ENCODE data around the gene DIRAS1.

The DIRAS1 gene, protein sequence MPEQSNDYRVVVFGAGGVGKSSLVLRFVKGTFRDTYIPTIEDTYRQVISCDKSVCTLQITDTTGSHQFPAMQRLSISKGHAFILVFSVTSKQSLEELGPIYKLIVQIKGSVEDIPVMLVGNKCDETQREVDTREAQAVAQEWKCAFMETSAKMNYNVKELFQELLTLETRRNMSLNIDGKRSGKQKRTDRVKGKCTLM

DNA sequence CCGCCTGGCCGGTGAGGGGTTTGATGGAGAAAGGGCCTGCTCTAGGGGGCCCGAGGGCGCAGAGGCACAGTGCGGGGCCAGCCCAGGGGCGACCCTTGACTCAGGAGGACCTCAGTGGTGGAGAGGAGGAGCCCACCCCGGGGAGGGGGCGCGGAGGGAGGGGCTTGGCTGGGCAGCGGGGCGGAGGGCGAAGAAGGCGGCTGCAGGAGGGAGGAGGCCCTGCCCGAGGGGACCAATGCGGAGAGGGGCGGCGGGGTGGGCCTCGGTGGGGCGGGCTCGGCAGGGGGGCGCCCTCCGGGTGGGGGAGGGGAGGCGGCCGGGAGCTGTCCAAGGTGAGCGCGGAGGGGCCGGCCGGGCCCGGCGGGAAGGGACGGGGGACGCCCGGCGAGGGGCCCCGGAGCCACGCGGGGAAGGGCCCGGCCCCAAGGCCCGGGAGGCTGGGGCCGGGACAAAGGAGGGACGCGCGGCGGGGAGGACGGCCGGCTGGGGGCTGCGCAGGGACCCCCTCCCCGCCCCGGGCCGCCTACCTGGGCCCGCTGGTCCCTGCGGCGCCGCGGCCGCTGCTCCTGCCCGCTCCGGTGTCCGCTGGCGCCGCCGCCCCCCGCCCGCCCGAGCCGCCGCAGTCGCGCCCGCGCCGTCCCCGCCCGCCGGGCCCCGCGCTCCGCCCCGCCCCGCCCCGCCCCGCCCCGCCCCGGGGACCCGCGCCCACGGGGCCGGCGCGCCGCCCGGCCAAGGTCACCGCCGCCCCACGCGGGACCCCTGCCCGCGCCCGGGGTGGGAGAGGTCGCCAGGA is at the start of gene DIRAS1:
Gene DIRAS1, minus strand, starts transcription at position 596 of the 793 bp plus-strand sequence. CDS start 3,566 bp downstream, outside the sequence.
- TF ChIP-seq, protein P1, sequence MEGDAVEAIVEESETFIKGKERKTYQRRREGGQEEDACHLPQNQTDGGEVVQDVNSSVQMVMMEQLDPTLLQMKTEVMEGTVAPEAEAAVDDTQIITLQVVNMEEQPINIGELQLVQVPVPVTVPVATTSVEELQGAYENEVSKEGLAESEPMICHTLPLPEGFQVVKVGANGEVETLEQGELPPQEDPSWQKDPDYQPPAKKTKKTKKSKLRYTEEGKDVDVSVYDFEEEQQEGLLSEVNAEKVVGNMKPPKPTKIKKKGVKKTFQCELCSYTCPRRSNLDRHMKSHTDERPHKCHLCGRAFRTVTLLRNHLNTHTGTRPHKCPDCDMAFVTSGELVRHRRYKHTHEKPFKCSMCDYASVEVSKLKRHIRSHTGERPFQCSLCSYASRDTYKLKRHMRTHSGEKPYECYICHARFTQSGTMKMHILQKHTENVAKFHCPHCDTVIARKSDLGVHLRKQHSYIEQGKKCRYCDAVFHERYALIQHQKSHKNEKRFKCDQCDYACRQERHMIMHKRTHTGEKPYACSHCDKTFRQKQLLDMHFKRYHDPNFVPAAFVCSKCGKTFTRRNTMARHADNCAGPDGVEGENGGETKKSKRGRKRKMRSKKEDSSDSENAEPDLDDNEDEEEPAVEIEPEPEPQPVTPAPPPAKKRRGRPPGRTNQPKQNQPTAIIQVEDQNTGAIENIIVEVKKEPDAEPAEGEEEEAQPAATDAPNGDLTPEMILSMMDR (IDR thresholded peaks at IDR 0.05; ENCODE audit: insufficient read depth, low read depth, low read length, missing control alignments): no peak
- no peak for DNase-seq (ENCODE audit: low read depth)
- H3K4me3 ChIP-seq (ENCODE audit: low read depth, low read length): no peak within 1 kb of the TSS; the same call in 1 of the 2 replicates

DNA sequence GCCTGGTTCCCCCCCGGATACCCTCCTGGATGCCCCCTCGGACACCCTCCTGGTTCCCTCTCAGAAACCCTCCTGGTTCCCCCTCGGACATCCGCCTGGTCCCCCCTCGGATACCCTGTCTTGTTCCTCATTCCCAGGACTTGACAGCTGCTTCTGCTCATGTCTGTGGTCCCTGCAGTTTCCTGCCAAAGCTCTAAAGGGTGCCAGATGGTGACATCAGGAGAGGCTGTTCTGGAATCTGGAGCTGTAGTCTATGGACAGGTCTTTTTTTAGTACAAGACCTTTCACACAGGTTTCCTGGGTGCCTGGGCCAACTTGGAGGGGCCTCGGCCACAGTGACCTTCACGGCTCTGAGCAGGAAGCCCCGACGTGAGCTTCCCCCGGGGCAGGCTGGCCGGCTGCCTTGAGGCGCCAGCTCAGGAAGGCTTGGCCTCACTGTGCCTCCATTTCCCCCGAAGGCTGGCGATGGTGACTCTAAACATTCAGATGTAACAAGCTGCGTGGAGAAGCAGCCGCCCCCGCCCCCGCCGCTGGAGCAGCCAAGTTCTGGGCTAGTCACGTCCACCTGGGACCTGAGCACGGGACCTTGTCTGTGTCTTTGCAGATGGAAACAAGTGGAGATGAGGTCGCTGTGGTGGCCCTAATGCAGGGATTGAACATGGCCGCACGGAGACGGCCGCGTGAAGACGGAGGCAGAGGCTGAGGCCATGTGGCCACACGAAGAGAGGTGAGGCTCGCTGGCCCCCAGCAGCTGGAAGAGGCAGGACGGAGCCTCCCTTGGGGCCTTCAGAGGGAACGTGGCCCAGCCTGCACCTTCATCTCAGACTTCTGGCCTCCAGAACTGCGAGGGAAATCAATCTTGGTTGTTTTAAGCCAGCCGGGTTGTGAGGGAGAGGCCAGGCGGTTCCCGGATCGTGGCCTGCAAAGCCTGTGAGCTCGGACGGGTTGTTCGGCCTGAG is 49.2 kb upstream of the DIRAS1 start:
- TF ChIP-seq, protein P1 (IDR thresholded peaks at IDR 0.05; ENCODE audit: insufficient read depth, low read depth, low read length, missing control alignments): no peak
- no peak for DNase-seq (ENCODE audit: low read depth)
- H3K4me3 ChIP-seq (ENCODE audit: low read depth, low read length): no peak overlapping the region

DNA sequence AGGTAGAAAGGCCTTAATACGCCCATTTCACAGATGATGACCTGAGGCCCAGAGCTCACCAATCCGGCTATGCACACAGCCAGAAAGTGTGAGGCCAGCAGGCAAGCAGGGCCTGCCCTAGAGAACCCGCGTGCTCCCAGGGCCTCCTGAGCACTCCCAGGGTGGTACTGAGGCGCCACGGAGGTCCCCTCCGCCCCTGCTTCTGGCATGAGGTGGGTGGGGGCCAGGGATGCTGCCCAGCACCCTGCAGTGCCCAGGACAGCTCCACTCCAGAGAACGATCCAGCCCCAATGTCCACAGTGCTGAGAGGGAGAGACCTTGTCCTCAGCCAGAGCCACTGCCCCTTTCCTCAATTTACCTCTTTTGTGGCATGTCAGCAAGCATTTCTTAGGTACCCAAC is 48.0 kb upstream of the DIRAS1 start:
- DNase-seq (ENCODE audit: low read depth): no peak
- TF ChIP-seq, protein P1 (IDR thresholded peaks at IDR 0.05; ENCODE audit: insufficient read depth, low read depth, low read length, missing control alignments): no peak
- no peak overlapping the region for H3K4me3 ChIP-seq (ENCODE audit: low read depth, low read length)

DNA sequence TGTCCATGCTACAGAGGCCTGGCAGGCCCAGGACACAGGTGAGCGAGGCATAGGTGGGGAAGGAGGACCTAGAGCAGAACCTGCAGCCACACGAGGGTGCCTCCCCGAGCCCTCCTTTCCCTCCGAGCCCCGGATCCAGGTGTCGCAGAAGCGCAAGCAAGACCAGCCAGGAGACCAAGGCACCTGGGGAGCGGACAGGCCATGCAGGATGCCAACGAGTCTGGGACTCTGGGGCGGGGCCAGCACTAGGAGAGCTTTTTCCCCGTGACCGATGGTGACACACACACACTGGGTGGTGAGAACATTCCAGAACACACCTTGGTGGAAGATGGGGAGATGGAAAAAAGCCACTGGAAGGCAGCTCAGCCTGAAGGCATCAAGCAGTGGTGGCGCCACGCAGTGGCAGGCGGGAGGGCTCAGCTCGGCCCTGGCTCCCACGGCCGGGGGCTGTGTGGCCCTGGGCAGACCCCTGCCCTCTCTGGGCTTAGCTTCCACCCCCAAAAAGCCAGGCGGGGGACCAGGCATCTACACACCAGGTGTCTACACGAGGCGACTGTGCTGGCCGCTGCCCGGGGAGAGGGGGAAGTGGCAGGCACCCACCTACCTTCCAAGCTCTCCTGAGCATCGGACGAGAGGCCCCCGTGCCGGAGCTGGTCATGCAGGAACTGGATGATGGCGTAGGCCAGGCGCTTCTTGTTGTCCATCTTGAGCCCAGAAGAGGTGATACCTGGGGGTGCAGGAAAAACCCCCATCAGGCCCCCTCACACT is 47.4 kb upstream of the DIRAS1 start:
- H3K4me3 ChIP-seq (ENCODE audit: low read depth, low read length): no peak overlapping the region
- TF ChIP-seq, protein P1 (IDR thresholded peaks at IDR 0.05; ENCODE audit: insufficient read depth, low read depth, low read length, missing control alignments): no peak
- no peak for DNase-seq (ENCODE audit: low read depth)

DNA sequence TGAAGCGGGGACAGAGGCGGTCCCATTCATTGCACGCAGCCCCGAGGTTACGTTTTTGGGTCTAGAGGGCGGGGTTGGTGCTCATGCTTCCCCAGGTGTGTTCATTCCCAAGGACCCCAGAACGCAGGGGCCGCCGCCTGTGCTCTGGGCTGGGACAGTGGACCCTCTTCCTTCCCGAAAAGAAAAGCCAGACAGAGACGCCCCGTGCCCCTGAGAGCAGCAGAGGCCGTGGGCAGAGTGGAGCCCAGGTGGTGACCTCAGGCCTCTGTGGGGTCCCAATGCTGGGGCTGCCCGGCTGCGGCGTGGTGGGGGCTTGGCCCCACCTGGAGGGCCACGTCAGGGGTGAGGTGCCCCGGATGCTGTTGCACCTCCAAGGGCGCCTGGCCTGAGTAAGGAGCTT is 46.5 kb upstream of the DIRAS1 start:
- no peak for DNase-seq (ENCODE audit: low read depth)
- TF ChIP-seq, protein P1 (IDR thresholded peaks at IDR 0.05; ENCODE audit: insufficient read depth, low read depth, low read length, missing control alignments): no peak
- H3K4me3 ChIP-seq (ENCODE audit: low read depth, low read length): no peak overlapping the region
